Measurements from ENCODE around the gene HAGHL.

Gene HAGHL

GRCh38 chr16:776824-777223 is 49.9 kb downstream of the HAGHL start:
- no peak for DNase-seq

GRCh38 chr16:777826-778225 is 50.9 kb downstream of the HAGHL start:
- no peak for DNase-seq

DNA sequence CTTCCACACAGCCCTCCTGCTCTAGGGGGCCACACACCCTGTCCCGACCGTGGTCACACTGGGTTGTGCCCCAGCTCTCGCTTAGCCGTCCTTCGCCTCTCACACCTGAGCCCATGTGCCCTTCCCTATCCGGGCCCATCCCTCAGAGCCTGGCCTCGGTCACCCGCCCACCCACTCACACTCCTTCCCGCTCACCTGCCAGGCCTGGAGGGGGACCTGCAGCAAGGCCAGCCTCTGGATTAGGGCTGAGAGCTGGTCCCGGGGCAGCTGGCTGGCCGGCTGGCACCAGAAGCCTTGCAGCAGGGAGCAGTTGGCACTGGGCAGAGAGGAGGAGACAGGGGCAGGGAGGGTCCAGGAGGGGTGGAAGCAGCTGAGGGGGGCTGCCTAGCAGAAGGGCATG is 51.5 kb downstream of the HAGHL start:
- DNase-seq = no peak

- no peak for DNase-seq
These were observed 52.1 kb downstream of the HAGHL start for GRCh38 chr16:778909-779527.
